CD14-positive monocyte (primary cell): ENCODE results near the gene RAX2. TPM values are rescaled to one million over a fixed set of nuclear protein-coding genes. Genes with fewer than 3 reads are reported as not detected.
A peak's percentile ranks its signal among the peaks of the same experiment; 100 is the strongest.

Source experiments
- DNase-seq, 3 donors: peaks; one replicate each; pipeline ENCODE4 v3.0.0-alpha.2; 2011 to 2022
- H2AFZ ChIP-seq: 2 replicates; pipeline ENCODE4 v1.6.0; 2012; ENCODE audit warnings: mild to moderate bottlenecking, low read depth, low read length, inconsistent platforms; ENCODE audit not compliant: insufficient read depth, poor library complexity, severe bottlenecking
- H3K27ac ChIP-seq, 2 donors: 1 replicate in 1 of 2; 2 replicates in 1 of 2; pipeline ENCODE4 v1.5.1; 2012 to 2013; ENCODE audit warnings: low read length in 2 of 2, control low read depth in 1 of 2, inconsistent platforms in 1 of 2, low read depth in 1 of 2, mild to moderate bottlenecking in 1 of 2
- H3K27me3 ChIP-seq, 2 donors: one replicate each; pipeline versions ENCODE4 v1.6.0 to v1.6.1; 2011 to 2013; ENCODE audit warnings: low read length in 2 of 2; ENCODE audit not compliant: control insufficient read depth in 2 of 2, insufficient read depth in 2 of 2
- H3K36me3 ChIP-seq, 2 donors: replicated peaks in 1 of 2; 1 replicate in 1 of 2; 2 replicates in 1 of 2; pipeline versions ENCODE4 v1.5.1 to v1.6.1; 2012 to 2013; ENCODE audit warnings: low read length in 2 of 2, control low read depth in 1 of 2, inconsistent platforms in 1 of 2, mild to moderate bottlenecking in 1 of 2; ENCODE audit not compliant: insufficient read depth in 2 of 2, control insufficient read depth in 1 of 2
- H3K4me1 ChIP-seq, 2 donors: 1 replicate in 1 of 2; 2 replicates in 1 of 2; pipeline versions ENCODE4 v1.5.1 to v1.6.1; 2012 to 2013; ENCODE audit warnings: low read length in 2 of 2, control low read depth in 1 of 2, inconsistent platforms in 1 of 2, mild to moderate bottlenecking in 1 of 2, moderate library complexity in 1 of 2; ENCODE audit not compliant: insufficient read depth in 2 of 2, control insufficient read depth in 1 of 2
- H3K4me2 ChIP-seq: replicated peaks from 2 replicates; pipeline ENCODE3; 2012; ENCODE audit warnings: low read length, moderate library complexity, mild to moderate bottlenecking; ENCODE audit not compliant: poor library complexity, severe bottlenecking; ENCODE audit errors: extremely low read depth
- H3K4me3 ChIP-seq, 3 experiments: fragments of 200-600 bp in 1 of 3; sonication (generic) in 1 of 3; replicated peaks in 1 of 3; 1 replicate in 2 of 3; 2 replicates in 1 of 3; pipeline ENCODE4 v1.5.1; 2011 to 2013; ENCODE audit warnings: low read length in 3 of 3, mild to moderate bottlenecking in 3 of 3, control low read depth in 2 of 3, low read depth in 2 of 3, inconsistent platforms in 1 of 3, moderate library complexity in 1 of 3
- H3K79me2 ChIP-seq: 2 replicates; pipeline ENCODE4 v1.6.0; 2012; ENCODE audit warnings: mild to moderate bottlenecking, control low read depth, inconsistent platforms, low read length, moderate library complexity; ENCODE audit not compliant: insufficient read depth
- H3K9ac ChIP-seq: 2 replicates; pipeline ENCODE4 v1.6.0; 2017; ENCODE audit warnings: low read length, mild to moderate bottlenecking; ENCODE audit not compliant: insufficient read depth, poor library complexity, severe bottlenecking
- H3K9me3 ChIP-seq, 2 donors: replicated peaks in 1 of 2; 1 replicate in 1 of 2; 2 replicates in 1 of 2; pipeline versions ENCODE4 v1.5.1 to v1.6.1; 2012 to 2013; ENCODE audit warnings: low read length in 2 of 2, control low read depth in 1 of 2; ENCODE audit not compliant: control insufficient read depth in 1 of 2, insufficient read depth in 1 of 2
- H4K20me1 ChIP-seq: 2 replicates; pipeline ENCODE4 v1.6.0; 2012; ENCODE audit warnings: mild to moderate bottlenecking, low read length, control low read depth, moderate library complexity; ENCODE audit not compliant: insufficient read depth
- H3K27ac Mint-ChIP-seq, 7 donors: one replicate each; pipeline ENCODE4 v1.8.0; 2020; ENCODE audit warnings: mild to moderate bottlenecking in 7 of 7, mixed read lengths in 7 of 7, moderate library complexity in 6 of 7, inconsistent platforms in 2 of 7
- H3K27me3 Mint-ChIP-seq, 3 donors: one replicate each; pipeline ENCODE4 v1.8.0; 2021 to 2022; ENCODE audit warnings: low read depth in 3 of 3, mild to moderate bottlenecking in 3 of 3, mixed read lengths in 3 of 3, moderate library complexity in 3 of 3, inconsistent platforms in 1 of 3
- H3K36me3 Mint-ChIP-seq, 2 donors: one replicate each; pipeline ENCODE4 v1.8.0; 2020; ENCODE audit warnings: mixed read lengths in 2 of 2, inconsistent platforms in 1 of 2, mild to moderate bottlenecking in 1 of 2
- H3K4me1 Mint-ChIP-seq: one replicate; pipeline ENCODE4 v1.8.0; 2020; ENCODE audit warnings: mild to moderate bottlenecking, mixed read lengths
- H3K4me3 Mint-ChIP-seq, 2 donors: one replicate each; pipeline ENCODE4 v1.8.0; 2020; ENCODE audit warnings: mild to moderate bottlenecking in 2 of 2, mixed read lengths in 2 of 2, moderate library complexity in 1 of 2
- H3K9me3 Mint-ChIP-seq, 7 donors: one replicate each; pipeline ENCODE4 v1.8.0; 2020 to 2022; ENCODE audit warnings: mixed read lengths in 7 of 7, mild to moderate bottlenecking in 6 of 7, moderate library complexity in 6 of 7, inconsistent platforms in 2 of 7
- WGBS: methylation state at CpG from one replicate; pipeline ENCODE4 v1.1.5; 2013; ENCODE audit warnings: missing lambda C conversion rate; ENCODE audit not compliant: insufficient coverage; 5-methylcytosine and 5-hydroxymethylcytosine counted together
- intact Hi-C, 2 donors: fragments of 100-400 bp; cut with micrococcal nuclease; formaldehyde crosslinking; loops; one replicate each; pipeline versions ENCODE4 v1.15.0 to v1.15.1; 2023
- polyA plus RNA-seq, 3 donors: library from polyadenylated mRNA; depleted of rRNA in 1 of 3; unstranded in 2 of 3; stranded (reverse) in 1 of 3; fragments of 300-500 nt in 2 of 3; fragments of >200 nt in 1 of 3; fragmentation: Illumina TruSeq in 2 of 3; gene quantifications; 1 replicate in 2 of 3; 2 replicates in 1 of 3; pipeline ENCODE4 v1.2.3, GENCODE V29; 2012 to 2021
- TF ChIP-seq, protein P1 (sequence below): fragments of 200-600 bp; IDR thresholded peaks from one replicate; pipeline ENCODE4 v1.8.0; 2022; ENCODE audit warnings: antibody characterized with exemption, mild to moderate bottlenecking

RAX2 gene
- polyA plus RNA-seq, 3 donors = not detected

DNA sequence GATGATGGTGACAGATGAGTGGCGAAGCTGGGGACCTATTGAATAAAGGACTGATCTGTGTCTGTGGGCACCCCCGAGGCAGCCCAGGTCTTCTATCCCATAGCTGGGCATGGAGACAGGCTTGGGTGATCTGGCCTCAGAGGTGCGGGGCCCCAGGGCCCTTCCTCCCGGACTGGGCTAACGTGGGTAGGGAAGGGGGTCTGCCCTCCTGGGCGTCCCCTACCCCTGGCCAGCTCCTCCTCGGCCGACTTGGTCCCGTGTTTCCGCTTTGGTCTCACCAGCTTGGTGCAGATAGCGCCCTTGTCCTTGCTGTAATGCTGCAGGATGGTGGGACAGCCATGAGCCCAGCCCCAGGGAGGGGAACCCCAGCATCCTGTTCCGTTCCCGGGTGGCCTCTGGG, 10.9 kb upstream of the RAX2 start:
- H3K27ac Mint-ChIP-seq = peak overlapping the region in 1 of 7 donors; percentile 45
- H3K36me3 Mint-ChIP-seq = peaks cover 1 to 7% of the 10 kb centered on the region in 2 donors
- Histone ChIP-seq H3K9me3 (peaks cover 22 to 32% of the 10 kb centered on the region in 2 donors), H3K27me3 (peaks cover 0 to 13% of the 10 kb centered on the region in 2 donors), H3K79me2 (no peaks in the 10 kb centered on the region), H3K4me1 (peaks cover 7 to 15% of the 10 kb centered on the region in 2 donors), H3K9ac (no peak overlapping the region), H3K27ac (no peak overlapping the region), H2AFZ (no peak overlapping the region), H3K36me3 (no peaks in the 10 kb centered on the region), H3K4me3 (no peak overlapping the region), H3K4me2 (no peak overlapping the region), H4K20me1 (no peaks in the 10 kb centered on the region)
- peaks cover 19 to 35% (median 23%) of the 10 kb centered on the region in 7 donors for H3K9me3 Mint-ChIP-seq
- WGBS = 90% methylated on average over 7 of the region's 13 CpGs
- H3K4me3 Mint-ChIP-seq = no peak overlapping the region
- H3K4me1 Mint-ChIP-seq = peaks cover 9% of the 10 kb centered on the region
- H3K27me3 Mint-ChIP-seq = peaks cover 14 to 27% (median 17%) of the 10 kb centered on the region in 3 donors
- intact Hi-C loops = no loop called here
- TF ChIP-seq, protein P1, sequence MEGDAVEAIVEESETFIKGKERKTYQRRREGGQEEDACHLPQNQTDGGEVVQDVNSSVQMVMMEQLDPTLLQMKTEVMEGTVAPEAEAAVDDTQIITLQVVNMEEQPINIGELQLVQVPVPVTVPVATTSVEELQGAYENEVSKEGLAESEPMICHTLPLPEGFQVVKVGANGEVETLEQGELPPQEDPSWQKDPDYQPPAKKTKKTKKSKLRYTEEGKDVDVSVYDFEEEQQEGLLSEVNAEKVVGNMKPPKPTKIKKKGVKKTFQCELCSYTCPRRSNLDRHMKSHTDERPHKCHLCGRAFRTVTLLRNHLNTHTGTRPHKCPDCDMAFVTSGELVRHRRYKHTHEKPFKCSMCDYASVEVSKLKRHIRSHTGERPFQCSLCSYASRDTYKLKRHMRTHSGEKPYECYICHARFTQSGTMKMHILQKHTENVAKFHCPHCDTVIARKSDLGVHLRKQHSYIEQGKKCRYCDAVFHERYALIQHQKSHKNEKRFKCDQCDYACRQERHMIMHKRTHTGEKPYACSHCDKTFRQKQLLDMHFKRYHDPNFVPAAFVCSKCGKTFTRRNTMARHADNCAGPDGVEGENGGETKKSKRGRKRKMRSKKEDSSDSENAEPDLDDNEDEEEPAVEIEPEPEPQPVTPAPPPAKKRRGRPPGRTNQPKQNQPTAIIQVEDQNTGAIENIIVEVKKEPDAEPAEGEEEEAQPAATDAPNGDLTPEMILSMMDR = no peak
- no peak for DNase-seq

DNA sequence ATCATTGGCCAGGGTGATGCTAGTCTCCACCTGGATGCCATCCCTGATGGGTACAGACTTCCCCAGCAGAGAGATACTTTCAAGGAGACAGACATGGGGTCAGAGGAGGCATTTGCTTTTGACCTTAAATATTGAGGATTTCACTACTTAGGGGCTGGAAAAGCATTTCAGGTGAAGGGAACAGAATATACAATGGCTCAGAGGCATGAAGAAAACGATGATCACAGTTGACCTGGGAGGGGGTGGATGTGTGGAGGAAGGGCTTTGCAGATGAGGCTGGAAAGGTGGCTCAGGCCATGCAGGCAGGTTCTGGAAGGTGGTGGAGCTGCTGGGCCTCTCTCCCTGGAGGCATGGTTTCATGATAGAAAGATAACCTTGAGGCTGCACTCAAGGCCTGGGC, 10.3 kb upstream of the RAX2 start:
- H3K36me3 Mint-ChIP-seq = peaks cover 1 to 7% of the 10 kb centered on the region in 2 donors
- Histone ChIP-seq H3K4me1 (peaks cover 7 to 15% of the 10 kb centered on the region in 2 donors), H3K27me3 (peaks cover 0 to 13% of the 10 kb centered on the region in 2 donors), H3K9ac (no peak overlapping the region), H3K4me3 (no peak overlapping the region), H3K36me3 (no peaks in the 10 kb centered on the region), H3K9me3 (peaks cover 22 to 32% of the 10 kb centered on the region in 2 donors), H3K79me2 (no peaks in the 10 kb centered on the region), H2AFZ (no peak overlapping the region), H3K4me2 (no peak overlapping the region), H3K27ac (no peak overlapping the region), H4K20me1 (no peaks in the 10 kb centered on the region)
- H3K27ac Mint-ChIP-seq = no peak overlapping the region
- peaks cover 19 to 35% (median 23%) of the 10 kb centered on the region in 7 donors for H3K9me3 Mint-ChIP-seq
- TF ChIP-seq, protein P1 = no peak
- no peak for DNase-seq
- intact Hi-C loops = no loop called here
- H3K4me3 Mint-ChIP-seq = no peak overlapping the region
- peaks cover 9% of the 10 kb centered on the region for H3K4me1 Mint-ChIP-seq
- peaks cover 14 to 26% (median 15%) of the 10 kb centered on the region in 3 donors for H3K27me3 Mint-ChIP-seq
- 100% methylated on average over 1 of the region's 1 CpG for WGBS
